Nephron progenitor cell (in vitro differentiated cells): ENCODE results near the gene SNED1.

Source experiments
- DNase-seq: peaks from one replicate; pipeline ENCODE4 v3.0.0; 2021
- H3K27ac Mint-ChIP-seq: 2 replicates; pipeline ENCODE4 v1.8.0; 2021; ENCODE audit warnings: mild to moderate bottlenecking, moderate library complexity, mixed read lengths
- H3K27me3 Mint-ChIP-seq: 2 replicates; pipeline ENCODE4 v1.8.0; 2021; ENCODE audit warnings: mild to moderate bottlenecking, low read depth, mixed read lengths; ENCODE audit not compliant: poor library complexity
- H3K36me3 Mint-ChIP-seq: 2 replicates; pipeline ENCODE4 v1.8.0; 2021; ENCODE audit warnings: low read depth, mixed read lengths
- H3K4me1 Mint-ChIP-seq: 2 replicates; pipeline ENCODE4 v1.8.0; 2021; ENCODE audit warnings: mixed read lengths
- H3K4me3 Mint-ChIP-seq: 2 replicates; pipeline ENCODE4 v1.8.0; 2021; ENCODE audit warnings: mild to moderate bottlenecking, moderate library complexity, mixed read lengths
- H3K9me3 Mint-ChIP-seq: 2 replicates; pipeline ENCODE4 v1.8.0; 2021; ENCODE audit warnings: mild to moderate bottlenecking, moderate library complexity, mixed read lengths
- CTCF ChIP-seq: fragments of 200-600 bp; sonication (generic); IDR thresholded peaks from 2 replicates; pipeline ENCODE4 v1.5.0; 2021; ENCODE audit warnings: antibody characterized with exemption

SNED1 gene

GRCh38 chr2:240966906-240967680 lies 31.3 kb upstream of the SNED1 start:
- TF ChIP-seq CTCF, result no peak
- Mint-ChIP-seq H3K4me1 (peaks cover 16% of the 10 kb centered on the region), H3K27ac (no peak overlapping the region), H3K27me3 (peaks cover 8% of the 10 kb centered on the region), H3K36me3 (no peaks in the 10 kb centered on the region), H3K9me3 (peaks cover 8% of the 10 kb centered on the region), H3K4me3 (no peak overlapping the region)
- DNase-seq, result peak; percentile 2

- H3K27ac Mint-ChIP-seq, result no peak overlapping the region
- DNase-seq, result no peak
- H3K4me1 Mint-ChIP-seq, result peaks cover 16% of the 10 kb centered on the region
- no peak overlapping the region for H3K4me3 Mint-ChIP-seq
- TF ChIP-seq CTCF, result no peak
- peaks cover 8% of the 10 kb centered on the region for H3K9me3 Mint-ChIP-seq
- no peaks in the 10 kb centered on the region for H3K36me3 Mint-ChIP-seq
- peaks cover 13% of the 10 kb centered on the region for H3K27me3 Mint-ChIP-seq
These were observed 30.5 kb upstream of the SNED1 start for GRCh38 chr2:240967681-240968621.

GRCh38 chr2:240968731-240969624 lies 29.4 kb upstream of the SNED1 start:
- peaks cover 16% of the 10 kb centered on the region for H3K4me1 Mint-ChIP-seq
- H3K27me3 Mint-ChIP-seq, result peaks cover 20% of the 10 kb centered on the region
- TF ChIP-seq CTCF, result no peak
- no peaks in the 10 kb centered on the region for H3K36me3 Mint-ChIP-seq
- H3K27ac Mint-ChIP-seq, result no peak overlapping the region
- no peak overlapping the region for H3K4me3 Mint-ChIP-seq
- peak; percentile 7 for DNase-seq
- peaks cover 8% of the 10 kb centered on the region for H3K9me3 Mint-ChIP-seq

GRCh38 chr2:240970104-240970503 lies 28.3 kb upstream of the SNED1 start:
- no peak for TF ChIP-seq CTCF
- Mint-ChIP-seq H3K27ac (no peak overlapping the region), H3K4me3 (peak overlapping the region; percentile 19), H3K4me1 (peaks cover 16% of the 10 kb centered on the region), H3K9me3 (peaks cover 8% of the 10 kb centered on the region), H3K36me3 (no peaks in the 10 kb centered on the region), H3K27me3 (peaks cover 27% of the 10 kb centered on the region)
- DNase-seq, result no peak

- H3K27ac Mint-ChIP-seq, result no peak overlapping the region
- peaks cover 16% of the 10 kb centered on the region for H3K4me1 Mint-ChIP-seq
- TF ChIP-seq CTCF, result no peak
- DNase-seq, result no peak
- peaks cover 8% of the 10 kb centered on the region for H3K9me3 Mint-ChIP-seq
- no peaks in the 10 kb centered on the region for H3K36me3 Mint-ChIP-seq
- peaks cover 34% of the 10 kb centered on the region for H3K27me3 Mint-ChIP-seq
- no peak overlapping the region for H3K4me3 Mint-ChIP-seq
These were observed 27.6 kb upstream of the SNED1 start for GRCh38 chr2:240970816-240971215.
